DND-41 (cell line): Measurements from ENCODE around the gene CD93.

Experiments used
- CTCF ChIP-seq: IDR thresholded peaks from 2 replicates; pipeline ENCODE4 v1.5.1; 2012; ENCODE audit warnings: borderline replicate concordance, low read length, moderate library complexity, mild to moderate bottlenecking; ENCODE audit not compliant: poor library complexity, severe bottlenecking; ENCODE audit errors: extremely low read depth
- EZH2 ChIP-seq: IDR thresholded peaks from 3 replicates; pipeline ENCODE4 v1.6.1; 2012; ENCODE audit warnings: borderline replicate concordance, low read depth, mild to moderate bottlenecking, moderate library complexity, low read length, inconsistent platforms; ENCODE audit not compliant: severe bottlenecking

DNA sequence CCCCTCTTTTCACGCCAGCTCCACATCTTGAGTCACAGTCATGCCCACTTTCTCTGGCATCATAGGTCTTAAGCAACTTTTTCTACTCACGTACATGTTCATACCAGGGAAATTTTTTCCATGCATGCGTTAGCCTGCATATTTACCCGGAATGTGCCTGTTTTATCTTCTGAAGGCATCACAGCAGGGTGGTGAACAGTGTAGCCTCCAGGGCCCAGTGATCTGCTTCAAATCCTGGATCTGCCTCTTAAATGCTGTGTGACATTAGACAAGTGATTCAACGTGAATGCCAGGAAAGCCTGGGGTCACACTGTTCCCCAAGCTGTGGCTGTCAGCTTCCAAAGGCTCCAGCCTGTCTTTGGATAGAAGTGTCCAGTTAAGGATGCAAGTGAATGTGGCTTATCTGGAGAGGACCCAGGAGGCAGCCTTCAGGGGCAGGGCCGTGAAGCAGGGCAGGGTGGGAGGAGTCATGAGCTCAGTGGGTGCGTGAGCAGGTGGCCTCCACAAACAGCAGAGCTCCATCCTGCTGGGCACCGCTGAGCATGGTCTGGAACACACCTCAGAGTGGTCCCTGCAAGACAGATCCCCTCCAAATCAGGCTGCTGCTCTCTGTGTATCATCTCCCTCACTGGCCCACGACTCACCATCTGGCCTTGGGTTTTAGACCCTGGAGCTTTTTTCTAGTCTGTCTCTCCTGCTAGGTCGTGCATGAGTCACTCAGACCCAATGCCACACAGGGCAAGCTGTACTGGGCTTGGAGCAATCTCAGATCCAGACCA lies 30.4 kb upstream of the CD93 start:
- TF ChIP-seq CTCF, result no peak
- no peak for TF ChIP-seq EZH2
